ENCODE data around the gene NFYA.

NFYA gene

GRCh38 chr6:41073203-41073967 lies 611 bp downstream of the NFYA start (continued):
- peak; percentile 46; the same call in 1 of the 2 replicates for TF ChIP-seq ZNF561 (tag by site-specific recombination; IDR thresholded peaks at IDR 0.05; ENCODE audit: borderline replicate concordance)
- TF ChIP-seq TRIM28 (IDR thresholded peaks at IDR 0.05; ENCODE audit: borderline replicate concordance, low read length) = no peak
- 0 out of 2 replicates have a peak, but pooled peaks have one; percentile 23 for TF ChIP-seq YY2 (tag by site-specific recombination; IDR thresholded peaks at IDR 0.05)
- TF ChIP-seq, protein P1, sequence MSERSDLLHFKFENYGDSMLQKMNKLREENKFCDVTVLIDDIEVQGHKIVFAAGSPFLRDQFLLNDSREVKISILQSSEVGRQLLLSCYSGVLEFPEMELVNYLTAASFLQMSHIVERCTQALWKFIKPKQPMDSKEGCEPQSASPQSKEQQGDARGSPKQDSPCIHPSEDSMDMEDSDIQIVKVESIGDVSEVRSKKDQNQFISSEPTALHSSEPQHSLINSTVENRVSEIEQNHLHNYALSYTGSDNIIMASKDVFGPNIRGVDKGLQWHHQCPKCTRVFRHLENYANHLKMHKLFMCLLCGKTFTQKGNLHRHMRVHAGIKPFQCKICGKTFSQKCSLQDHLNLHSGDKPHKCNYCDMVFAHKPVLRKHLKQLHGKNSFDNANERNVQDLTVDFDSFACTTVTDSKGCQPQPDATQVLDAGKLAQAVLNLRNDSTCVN (tag by site-specific recombination; optimal IDR thresholded peaks at IDR 0.05) = peak; percentile 88

DNA sequence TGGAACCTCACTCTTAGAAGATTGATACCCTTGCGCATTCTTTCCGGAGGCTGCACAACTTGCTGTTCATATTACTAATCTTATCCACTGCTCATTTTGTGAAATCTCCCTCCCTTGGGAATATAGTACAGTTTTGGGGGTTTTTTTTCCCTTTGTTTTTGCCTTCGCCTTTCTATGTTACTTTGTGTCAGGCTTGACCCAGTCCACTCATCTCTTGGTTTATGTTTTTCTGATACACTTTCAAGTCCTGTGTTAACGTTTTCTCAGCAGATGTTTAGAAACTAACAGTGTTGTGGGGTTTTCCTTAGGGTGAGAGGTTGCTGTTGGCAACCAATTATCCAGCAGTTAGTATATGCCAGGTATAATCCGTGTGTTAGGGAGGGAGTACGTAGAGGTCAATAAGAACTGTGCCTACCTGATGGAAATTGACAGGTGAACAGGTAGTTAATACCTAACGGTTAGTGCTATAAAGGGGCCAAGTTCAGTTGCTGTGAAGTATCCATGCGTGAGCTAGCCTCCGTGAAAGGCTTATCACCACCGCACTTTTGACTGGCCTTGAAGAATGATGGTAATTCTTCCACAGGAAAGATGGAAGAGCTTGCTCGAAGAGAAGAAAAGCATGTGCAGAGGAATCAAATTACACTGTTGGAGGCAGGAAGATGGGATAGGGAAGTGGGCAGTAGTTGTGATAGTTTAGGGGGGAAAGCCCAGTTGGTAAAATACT lies 1.4 kb downstream of the NFYA start:
- POLR2A ChIA-PET = interaction anchor here (0.6 to 1.5 kb wide), 2 partner anchors 246 to 500 kb away, joined by 3 to 6 read pairs; no protein-coding TSS in a partner anchor
- Histone ChIP-seq H3K27ac (ENCODE audit: extremely low read depth, low read depth, low read length) (peak overlapping the region; percentile 94), H3K4me1 (ENCODE audit: control insufficient read depth, insufficient read depth, low read length) (0 out of 2 replicates have a peak, but pooled peaks cover 2% of the 10 kb centered on the region), H3K4me3 (ENCODE audit: low read depth, low read length) (peak overlapping the region; percentile 95), H3K36me3 (ENCODE audit: control insufficient read depth in 2 of 2, insufficient read depth in 1 of 2, low read length in 2 of 2) (peaks cover under 1 to 13% of the 10 kb centered on the region in 2 experiments; a peak in 1 of 3 replicates), H3K9me3 (ENCODE audit: control insufficient read depth, insufficient read depth, low read depth, low read length) (no peaks in the 10 kb centered on the region)
- CTCF ChIA-PET = interaction anchor here (0.7 to 2.4 kb wide), 3 partner anchors 9 to 246 kb away, joined by 3 to 11 read pairs (median 5); no protein-coding TSS in a partner anchor
- TF ChIP-seq ZNF571 (tag by site-specific recombination; IDR thresholded peaks at IDR 0.05) (no peak), TCF7L2 (IDR thresholded peaks at IDR 0.05; ENCODE audit: borderline replicate concordance, low read depth, low read length) (no peak), ZNF426 (tag by site-specific recombination; IDR thresholded peaks at IDR 0.05) (no peak), ZNF394 (tag by site-specific recombination; IDR thresholded peaks at IDR 0.05; ENCODE audit: borderline replicate concordance) (peak; percentile 14; the same call in 1 of the 2 replicates), KLF1 (tag by site-specific recombination; IDR thresholded peaks at IDR 0.05) (no peak), ZNF404 (tag by site-specific recombination; IDR thresholded peaks at IDR 0.05) (no peak), SCRT2 (tag by site-specific recombination; IDR thresholded peaks at IDR 0.05) (peak; percentile 54; the same call in 1 of the 2 replicates), ZNF830 (tag by site-specific recombination; IDR thresholded peaks at IDR 0.05; ENCODE audit: low read depth) (no peak), ZSCAN23 (tag by site-specific recombination; IDR thresholded peaks at IDR 0.05) (no peak; the same call in 1 of the 2 replicates), SP3 (tag by site-specific recombination; IDR thresholded peaks at IDR 0.05) (no peak), TRIM28 (IDR thresholded peaks at IDR 0.05; ENCODE audit: borderline replicate concordance, low read length) (no peak), ZNF645 (tag by site-specific recombination; IDR thresholded peaks at IDR 0.05) (no peak), RBAK (tag by site-specific recombination; IDR thresholded peaks at IDR 0.05) (no peak), ZNF26 (tag by site-specific recombination; IDR thresholded peaks at IDR 0.05) (no peak), ZNF776 (tag by site-specific recombination; IDR thresholded peaks at IDR 0.05; ENCODE audit: borderline replicate concordance) (no peak), ZNF341 (tag by site-specific recombination; IDR thresholded peaks at IDR 0.05; ENCODE audit: low read depth) (peak; percentile 71), SETDB1 (IDR thresholded peaks at IDR 0.05; ENCODE audit: insufficient read length, low read length) (no peak), ZFP41 (tag by site-specific recombination; IDR thresholded peaks at IDR 0.05; ENCODE audit: borderline replicate concordance) (no peak), ZNF366 (tag by site-specific recombination; conservative IDR thresholded peaks at IDR 0.05) (0 out of 2 replicates have a peak, but pooled peaks have one; percentile 26)
- TF ChIP-seq, protein P2, sequence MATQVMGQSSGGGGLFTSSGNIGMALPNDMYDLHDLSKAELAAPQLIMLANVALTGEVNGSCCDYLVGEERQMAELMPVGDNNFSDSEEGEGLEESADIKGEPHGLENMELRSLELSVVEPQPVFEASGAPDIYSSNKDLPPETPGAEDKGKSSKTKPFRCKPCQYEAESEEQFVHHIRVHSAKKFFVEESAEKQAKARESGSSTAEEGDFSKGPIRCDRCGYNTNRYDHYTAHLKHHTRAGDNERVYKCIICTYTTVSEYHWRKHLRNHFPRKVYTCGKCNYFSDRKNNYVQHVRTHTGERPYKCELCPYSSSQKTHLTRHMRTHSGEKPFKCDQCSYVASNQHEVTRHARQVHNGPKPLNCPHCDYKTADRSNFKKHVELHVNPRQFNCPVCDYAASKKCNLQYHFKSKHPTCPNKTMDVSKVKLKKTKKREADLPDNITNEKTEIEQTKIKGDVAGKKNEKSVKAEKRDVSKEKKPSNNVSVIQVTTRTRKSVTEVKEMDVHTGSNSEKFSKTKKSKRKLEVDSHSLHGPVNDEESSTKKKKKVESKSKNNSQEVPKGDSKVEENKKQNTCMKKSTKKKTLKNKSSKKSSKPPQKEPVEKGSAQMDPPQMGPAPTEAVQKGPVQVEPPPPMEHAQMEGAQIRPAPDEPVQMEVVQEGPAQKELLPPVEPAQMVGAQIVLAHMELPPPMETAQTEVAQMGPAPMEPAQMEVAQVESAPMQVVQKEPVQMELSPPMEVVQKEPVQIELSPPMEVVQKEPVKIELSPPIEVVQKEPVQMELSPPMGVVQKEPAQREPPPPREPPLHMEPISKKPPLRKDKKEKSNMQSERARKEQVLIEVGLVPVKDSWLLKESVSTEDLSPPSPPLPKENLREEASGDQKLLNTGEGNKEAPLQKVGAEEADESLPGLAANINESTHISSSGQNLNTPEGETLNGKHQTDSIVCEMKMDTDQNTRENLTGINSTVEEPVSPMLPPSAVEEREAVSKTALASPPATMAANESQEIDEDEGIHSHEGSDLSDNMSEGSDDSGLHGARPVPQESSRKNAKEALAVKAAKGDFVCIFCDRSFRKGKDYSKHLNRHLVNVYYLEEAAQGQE (tag by site-specific recombination; IDR thresholded peaks at IDR 0.05) = no peak
- TF ChIP-seq, protein P3, sequence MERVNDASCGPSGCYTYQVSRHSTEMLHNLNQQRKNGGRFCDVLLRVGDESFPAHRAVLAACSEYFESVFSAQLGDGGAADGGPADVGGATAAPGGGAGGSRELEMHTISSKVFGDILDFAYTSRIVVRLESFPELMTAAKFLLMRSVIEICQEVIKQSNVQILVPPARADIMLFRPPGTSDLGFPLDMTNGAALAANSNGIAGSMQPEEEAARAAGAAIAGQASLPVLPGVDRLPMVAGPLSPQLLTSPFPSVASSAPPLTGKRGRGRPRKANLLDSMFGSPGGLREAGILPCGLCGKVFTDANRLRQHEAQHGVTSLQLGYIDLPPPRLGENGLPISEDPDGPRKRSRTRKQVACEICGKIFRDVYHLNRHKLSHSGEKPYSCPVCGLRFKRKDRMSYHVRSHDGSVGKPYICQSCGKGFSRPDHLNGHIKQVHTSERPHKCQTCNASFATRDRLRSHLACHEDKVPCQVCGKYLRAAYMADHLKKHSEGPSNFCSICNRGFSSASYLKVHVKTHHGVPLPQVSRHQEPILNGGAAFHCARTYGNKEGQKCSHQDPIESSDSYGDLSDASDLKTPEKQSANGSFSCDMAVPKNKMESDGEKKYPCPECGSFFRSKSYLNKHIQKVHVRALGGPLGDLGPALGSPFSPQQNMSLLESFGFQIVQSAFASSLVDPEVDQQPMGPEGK (tag by site-specific recombination; IDR thresholded peaks at IDR 0.05) = no peak; the same call in 1 of the 2 replicates

Measured in HEK293 (cell line).